ENCODE results near the gene FCF1. TPM values are rescaled to one million over a fixed set of nuclear protein-coding genes. Genes with fewer than 3 reads are reported as not detected.
A peak's percentile ranks its signal among the peaks of the same experiment; 100 is the strongest.

Gene FCF1
- total and polyA plus RNA-seq, 2 of the 4 experiments (the other 2 are of a cell fraction) = 37.1 to 45.5 TPM

DNA sequence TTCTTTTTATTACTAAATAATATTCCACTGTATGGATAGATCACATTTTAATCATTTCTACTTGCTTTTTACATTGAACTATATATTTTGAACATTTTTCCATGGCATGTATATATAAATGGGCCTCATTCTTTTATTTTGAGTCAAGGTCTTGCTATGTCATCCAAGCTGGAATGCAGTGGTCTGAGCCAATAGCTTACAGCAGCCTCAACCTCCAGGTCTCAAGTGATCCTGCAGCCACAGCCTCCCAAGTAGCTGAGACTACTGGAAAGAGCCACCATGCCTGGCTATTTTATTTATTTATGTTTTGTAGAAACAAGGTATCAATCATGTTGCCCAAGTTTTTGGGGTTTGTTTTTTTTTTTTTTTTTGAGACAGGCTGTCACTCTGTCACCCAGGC is 7.6 kb downstream of the FCF1 start:
- Histone ChIP-seq H3K4me1 (ENCODE audit: control insufficient read depth, insufficient read depth, low read length) (no peaks in the 10 kb centered on the region), H4K5ac (ENCODE audit: low read depth, low read length) (no peak overlapping the region), H3K79me1 (ENCODE audit: low read depth in 1 of 2, low read length in 2 of 2) (peaks cover 3 to 12% of the 10 kb centered on the region in 2 experiments; a peak in 3 of 4 replicates), H2BK20ac (ENCODE audit: low read depth, low read length) (no peak overlapping the region), H4K8ac (ENCODE audit: low read depth in 2 of 2, low read length in 2 of 2) (no peak overlapping the region), H3K36me3 (ENCODE audit: control insufficient read depth, insufficient read depth, low read length) (peaks cover 18% of the 10 kb centered on the region), H2AK5ac (ENCODE audit: low read depth, low read length) (no peak overlapping the region), H3K14ac (replicated peaks; ENCODE audit: low read depth, low read length) (no peak overlapping the region), H3K27ac (ENCODE audit: insufficient read depth, low read length) (no peak overlapping the region), H3K18ac (ENCODE audit: low read depth, low read length) (no peak overlapping the region), H3K4me2 (ENCODE audit: low read depth, low read length) (no peak overlapping the region), H4K20me1 (ENCODE audit: insufficient read depth, low read length) (no peaks in the 10 kb centered on the region), H3K4me3 (ENCODE audit: insufficient read depth, low read depth, low read length) (no peak overlapping the region), H3K9me1 (ENCODE audit: insufficient read depth, low read length) (no peaks in the 10 kb centered on the region), H3K56ac (ENCODE audit: extremely low read depth, insufficient read depth, low read length) (no peak overlapping the region), H3K4ac (ENCODE audit: low read depth, low read length) (no peak overlapping the region), H2BK120ac (ENCODE audit: low read depth, low read length) (no peak overlapping the region), H2BK5ac (ENCODE audit: low read depth, low read length, poor library complexity, severe bottlenecking) (peak overlapping the region; percentile 74), H2AK9ac (replicated peaks; ENCODE audit: low read depth, low read length, poor library complexity) (no peak overlapping the region), H2BK15ac (ENCODE audit: low read depth, low read length) (no peak overlapping the region), H4K91ac (ENCODE audit: insufficient read depth, low read depth, low read length) (no peak overlapping the region), H3K9me3 (ENCODE audit: control insufficient read depth, insufficient read depth, low read length) (no peaks in the 10 kb centered on the region), H3K27me3 (ENCODE audit: control insufficient read depth, insufficient read depth, low read length) (no peaks in the 10 kb centered on the region), H3K9ac (ENCODE audit: low read depth, low read length) (no peak overlapping the region), H3K23ac (ENCODE audit: low read depth, low read length) (no peak overlapping the region), H2AFZ (replicated peaks; ENCODE audit: low read length, poor library complexity) (no peak overlapping the region)
- BruUV-seq (replicated peaks) = no TSS peak
- intact Hi-C loops (cut with micrococcal nuclease) = no loop called here
- TF ChIP-seq USF2 (IDR thresholded peaks at IDR 0.05; ENCODE audit: low read depth, low read length) = no peak
- no peak for TF ChIP-seq ELK1 (IDR thresholded peaks at IDR 0.05; ENCODE audit: borderline replicate concordance, low read depth, low read length)
- TF ChIP-seq RFX5 (IDR thresholded peaks at IDR 0.05; ENCODE audit: low read depth, low read length) = no peak
- TF ChIP-seq RCOR1 (IDR thresholded peaks at IDR 0.05; ENCODE audit: insufficient replicate concordance, low read length) = no peak
- TF ChIP-seq BHLHE40 (IDR thresholded peaks at IDR 0.05; ENCODE audit: low read depth, low read length) = no peak
- TF ChIP-seq CHD1 (IDR thresholded peaks at IDR 0.05; ENCODE audit: low read depth, low read length) = no peak
- no peak for TF ChIP-seq CEBPB (IDR thresholded peaks at IDR 0.05; ENCODE audit: low read depth, low read length)
- TF ChIP-seq NFE2L2 (IDR thresholded peaks at IDR 0.05; ENCODE audit: low read depth, low read length) = no peak
- POLR2A ChIA-PET (ENCODE audit: unreplicated experiment) = interaction anchor here (0.7 kb wide), 1 partner anchor 29 kb away, joined by 8 read pairs; no protein-coding TSS in a partner anchor
- CTCF ChIA-PET = interaction anchor here (1.4 kb wide), 1 partner anchor 68 kb away, joined by 4 read pairs; no protein-coding TSS in a partner anchor
- dilution Hi-C loops (cut with HindIII; ENCODE audit: low sequenced_read_pairs, unreplicated experiment) = no loop called here
- ATAC-seq (ENCODE audit: low read depth) (peak; percentile 95), DNase-seq (peak; percentile 90)
- in situ Hi-C loops (cut with MboI; ENCODE audit: low sequenced_read_pairs) = no loop called here
